Superior temporal gyrus (tissue), 1 donor: Measurements from ENCODE around the gene CBX6.

Experiments used
- DNase-seq: peaks from one replicate; pipeline ENCODE4 v3.0.0-alpha.2; 2016; ENCODE audit errors: extremely low spot score

The CBX6 gene

DNA sequence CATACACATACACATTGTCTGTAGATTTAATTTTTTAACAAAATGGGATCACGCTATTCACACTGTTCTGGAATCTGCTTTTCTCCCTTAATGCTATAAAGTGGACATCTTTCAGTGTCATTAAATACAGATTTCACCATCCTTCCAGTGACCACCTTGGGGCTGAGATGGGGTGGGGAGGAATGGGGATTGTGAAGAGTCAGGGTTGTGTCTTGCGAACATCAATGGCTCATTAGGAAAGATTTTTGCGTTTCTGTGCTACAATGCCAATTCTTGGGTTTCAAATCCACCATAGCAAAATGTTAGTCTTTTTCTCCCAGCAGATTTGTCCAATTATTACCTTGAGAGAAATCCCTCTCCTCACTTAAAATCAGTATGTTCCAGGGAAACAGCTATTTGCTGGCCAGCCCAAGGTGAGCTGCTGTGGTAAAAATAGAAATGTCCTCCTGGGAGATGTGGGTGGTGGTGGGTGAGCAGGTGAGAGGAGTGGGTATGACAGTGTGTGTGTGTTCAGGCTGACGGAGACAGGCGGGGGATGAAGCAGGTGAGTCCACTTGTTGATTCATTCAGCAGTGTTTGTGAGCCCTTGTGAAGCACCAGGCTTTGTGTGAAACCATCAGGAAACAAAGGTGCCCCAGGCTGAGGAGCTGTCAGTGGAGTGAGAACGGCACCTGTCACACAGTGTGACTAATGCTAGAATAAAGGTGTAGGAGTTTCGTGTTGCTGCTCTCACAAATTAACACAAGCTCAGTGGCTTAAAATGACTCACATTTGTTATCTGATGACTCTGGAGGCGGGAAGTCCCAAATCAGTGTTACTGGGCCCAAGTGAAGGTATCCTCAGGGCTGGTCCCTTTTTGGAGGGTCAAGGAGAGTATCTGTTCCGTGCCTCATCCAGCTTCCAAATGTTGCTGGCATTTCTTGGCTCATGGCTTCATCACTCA lies 1.7 kb upstream of the CBX6 start:
- DNase-seq = no peak

DNA sequence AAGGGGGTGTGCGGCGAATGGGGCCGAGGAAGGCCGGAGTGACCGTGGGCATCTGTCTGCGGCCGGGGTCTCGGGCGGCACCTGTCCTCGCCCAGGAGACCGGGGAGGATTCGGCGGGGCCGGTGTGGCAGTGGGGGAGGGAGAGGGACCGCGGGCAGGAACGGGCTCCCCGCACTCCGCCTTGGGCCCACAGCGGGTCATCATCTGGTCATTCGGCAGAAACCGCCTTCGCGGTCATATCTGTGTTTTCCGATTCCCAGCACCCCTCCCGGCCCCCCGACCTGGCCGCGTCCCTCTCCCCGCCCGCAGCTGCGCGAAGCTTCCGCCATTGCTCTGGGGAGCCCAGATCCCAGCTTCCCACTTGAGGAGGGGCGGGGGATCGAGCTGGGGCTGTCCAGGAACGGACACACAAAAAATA lies 824 bp upstream of the CBX6 start:
- DNase-seq = no peak

DNA sequence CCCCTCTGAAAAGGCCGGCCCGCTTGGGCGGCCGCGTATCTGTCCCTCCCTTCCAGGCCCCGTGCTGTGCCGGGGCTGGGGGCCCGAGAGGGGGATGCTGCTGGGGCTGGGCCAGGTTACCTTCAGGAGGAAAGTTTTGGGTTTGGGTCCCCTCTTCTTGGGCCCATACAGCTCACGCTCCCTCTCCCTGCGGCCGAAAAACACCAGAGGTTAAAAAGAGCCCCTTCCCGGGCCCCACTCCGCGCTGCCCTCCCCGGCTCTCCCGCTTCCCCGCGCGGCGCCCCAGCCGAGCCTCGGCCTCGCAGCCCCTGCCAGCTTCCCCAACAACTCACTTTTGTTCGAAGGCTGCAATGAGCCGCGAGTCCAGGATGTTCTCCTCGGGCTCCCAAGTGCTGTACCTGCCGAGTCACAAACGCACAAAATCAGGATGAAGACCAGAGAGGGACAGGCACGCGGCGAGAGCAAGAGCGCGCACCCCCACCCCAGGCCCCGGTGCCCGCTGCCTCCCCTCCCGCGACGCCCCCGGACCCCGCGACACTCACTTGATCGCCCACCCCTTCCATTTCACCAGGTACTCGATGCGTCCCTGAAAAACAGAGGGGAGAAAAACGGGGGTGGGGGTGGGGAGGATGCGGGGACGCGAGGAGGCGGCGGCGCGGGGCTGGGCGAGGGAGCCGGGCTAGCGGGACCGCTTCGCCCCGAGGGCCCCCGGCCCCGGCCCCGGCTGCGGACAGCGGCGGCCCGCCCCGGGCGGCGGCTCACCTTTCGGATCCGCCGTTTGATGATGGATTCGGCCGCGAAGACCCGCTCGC lies 450 bp downstream of the CBX6 start:
- DNase-seq = no peak

DNA sequence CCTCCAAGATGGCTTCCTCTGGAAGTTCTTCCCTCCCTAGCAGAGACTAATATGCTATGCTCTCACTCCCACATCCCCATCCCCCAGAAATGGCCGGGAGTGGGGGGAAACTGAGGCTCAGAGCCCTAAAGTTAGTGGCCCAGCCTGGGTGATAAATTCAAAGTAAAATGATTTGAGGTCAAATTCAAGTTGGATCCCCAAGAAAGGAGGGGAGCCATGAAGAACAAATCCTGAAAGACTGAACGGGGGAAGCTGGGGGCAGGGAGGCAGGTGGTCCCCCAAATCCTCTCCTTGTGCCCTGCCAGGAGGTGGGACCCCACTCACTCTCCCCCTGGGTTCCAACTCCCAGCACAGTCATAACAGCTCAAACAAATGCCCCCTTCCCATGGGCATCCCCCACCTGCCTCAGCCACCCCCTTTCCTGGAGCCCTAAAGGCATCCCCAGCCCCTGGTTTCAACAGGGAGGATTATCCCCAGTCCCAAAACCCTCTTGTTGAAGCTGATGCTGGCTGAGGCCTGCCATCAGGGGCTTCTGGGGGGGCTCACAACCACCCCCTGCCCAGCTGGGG lies 1.1 kb downstream of the CBX6 start:
- no peak for DNase-seq

DNA sequence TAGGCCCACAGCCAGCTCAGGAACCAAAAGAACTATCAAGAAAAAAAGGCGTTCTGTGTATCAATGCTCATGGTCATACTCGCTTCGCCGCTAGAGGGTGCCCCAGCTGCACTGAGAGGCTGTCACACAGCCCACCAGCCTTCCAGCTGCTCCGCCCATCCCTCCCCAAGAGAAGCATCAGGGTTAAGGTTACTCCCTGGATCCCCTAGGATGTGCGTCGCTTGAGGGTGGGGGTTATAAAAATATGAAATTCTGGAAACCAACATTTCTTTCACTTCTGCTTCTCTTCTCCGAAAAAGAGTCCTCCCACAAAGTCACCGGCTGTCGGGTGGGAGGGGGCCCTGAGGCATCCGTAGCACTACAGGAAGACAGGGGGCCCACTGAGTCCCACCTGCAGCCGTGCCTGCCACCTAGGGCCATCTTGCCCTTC lies 1.7 kb downstream of the CBX6 start:
- DNase-seq = peak; percentile 90

DNA sequence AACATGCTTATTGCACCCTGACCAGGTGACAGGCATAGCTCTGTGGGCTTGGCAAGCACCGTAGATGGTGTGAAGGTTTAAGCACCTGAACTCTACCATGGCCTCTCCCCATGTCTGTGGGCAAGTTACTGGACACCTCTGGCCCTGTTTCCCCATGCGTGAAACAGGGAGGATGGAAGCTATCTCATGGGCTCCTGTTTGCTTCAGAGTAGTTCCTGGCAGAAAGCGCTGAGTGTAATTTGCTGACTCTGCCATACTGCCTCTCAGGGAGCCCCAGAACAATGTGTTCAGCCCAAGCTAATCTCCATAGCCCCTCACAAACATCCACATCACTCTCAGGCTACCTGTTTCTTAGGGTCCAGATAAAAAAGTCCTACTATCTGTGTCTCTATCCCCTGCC lies 2.4 kb downstream of the CBX6 start:
- DNase-seq = no peak

DNA sequence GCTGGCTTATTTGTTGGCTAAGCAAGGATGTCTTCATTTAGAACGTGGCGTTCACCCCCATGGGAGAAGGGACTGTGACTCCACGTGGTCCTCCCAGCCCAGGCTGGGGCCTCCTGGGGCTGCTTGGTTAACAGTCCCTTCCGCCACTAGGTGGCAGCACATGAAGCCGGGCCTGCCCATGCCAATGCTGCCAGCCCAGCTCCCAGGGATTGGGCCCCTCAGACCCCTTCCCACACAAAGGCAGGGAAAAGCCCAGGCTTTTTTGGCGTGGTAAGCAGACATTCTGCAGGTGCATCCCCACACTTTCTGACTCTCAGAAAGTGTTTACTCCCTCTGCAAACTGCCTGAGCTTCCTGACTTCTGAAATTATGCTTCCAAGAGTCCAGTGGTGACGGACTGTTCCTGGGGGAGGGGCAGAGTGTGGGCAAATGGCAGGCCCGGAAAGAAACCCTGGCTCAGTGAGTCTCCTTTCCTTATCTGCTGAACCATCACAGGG lies 3.1 kb downstream of the CBX6 start:
- peak; percentile 91 for DNase-seq

DNA sequence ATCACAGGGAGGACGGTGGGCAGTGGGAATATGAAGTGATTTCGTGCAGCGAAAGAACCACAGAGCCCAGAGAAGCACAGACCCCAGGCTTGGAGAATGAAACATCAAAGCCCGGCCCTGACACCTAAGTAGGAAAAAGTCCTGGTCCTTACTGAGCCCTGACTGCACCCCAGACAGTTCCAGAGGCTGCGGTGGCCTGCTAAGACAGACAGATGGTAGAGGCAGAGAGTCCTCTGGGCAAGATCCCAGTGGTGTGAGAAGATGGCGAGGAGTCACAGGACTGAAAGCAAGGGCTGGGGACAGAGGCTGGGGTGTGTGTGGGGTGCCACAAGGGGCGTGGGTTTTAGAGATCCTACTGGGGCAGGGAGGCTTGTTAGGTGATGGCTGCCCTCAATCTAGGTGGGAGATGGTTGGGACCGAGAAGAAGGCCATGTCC lies 3.7 kb downstream of the CBX6 start:
- peak; percentile 8 for DNase-seq

DNA sequence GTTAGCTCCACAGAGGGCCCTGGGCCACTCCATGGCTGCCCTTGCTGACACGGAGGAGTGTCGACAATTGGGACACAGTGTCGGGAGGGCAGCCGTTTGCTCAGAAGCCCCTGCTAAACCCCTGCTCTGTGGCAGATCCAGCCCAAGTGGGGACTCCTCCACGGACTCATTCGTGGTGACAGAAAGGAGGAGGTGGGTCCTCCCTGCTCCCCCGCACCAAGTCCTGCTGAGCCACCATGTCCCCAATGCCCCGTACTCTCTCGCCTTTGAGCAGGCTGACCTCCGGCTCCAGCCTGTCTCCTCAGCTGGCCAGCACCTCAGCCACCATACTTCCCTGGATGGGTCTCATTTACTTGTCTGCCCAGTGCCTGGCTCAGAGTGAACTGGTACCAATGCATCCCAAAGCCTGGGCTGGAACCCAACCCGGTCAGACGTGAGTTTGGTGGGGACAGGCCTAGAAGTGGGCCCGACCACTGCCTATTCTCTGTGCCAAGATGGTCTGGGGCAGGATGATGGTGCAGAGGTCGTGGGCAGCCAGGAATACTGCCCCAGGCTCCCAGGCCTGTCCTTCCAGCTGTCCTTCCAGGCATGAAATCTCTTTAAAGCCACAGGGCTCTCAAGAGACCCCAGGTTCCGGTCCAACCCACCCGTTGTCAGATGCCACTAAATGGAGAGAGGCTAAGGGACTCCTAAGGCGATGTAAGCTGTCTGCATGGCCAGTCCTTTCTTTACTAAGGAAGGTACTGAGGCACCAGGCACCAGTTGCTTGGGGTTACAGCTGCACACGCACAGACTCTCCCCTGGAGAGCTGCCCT lies 4.3 kb downstream of the CBX6 start:
- peak; percentile 6 for DNase-seq

DNA sequence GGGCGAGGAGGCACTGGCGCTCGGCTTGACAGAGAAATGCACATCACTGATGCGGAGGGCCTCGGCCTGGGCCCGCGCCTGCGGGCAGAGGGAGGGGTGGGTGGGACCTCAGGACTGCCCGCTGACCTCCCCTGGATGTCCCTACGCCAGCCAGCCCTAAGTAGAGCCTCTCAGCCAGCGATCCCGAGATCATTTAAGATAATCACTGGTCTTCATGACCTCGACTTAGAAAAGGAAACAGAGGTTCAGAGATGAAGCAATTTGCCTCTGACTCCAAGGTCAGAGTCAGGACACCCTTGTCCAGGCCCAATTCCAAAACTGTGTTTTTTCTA lies 4.9 kb downstream of the CBX6 start:
- DNase-seq = no peak

DNA sequence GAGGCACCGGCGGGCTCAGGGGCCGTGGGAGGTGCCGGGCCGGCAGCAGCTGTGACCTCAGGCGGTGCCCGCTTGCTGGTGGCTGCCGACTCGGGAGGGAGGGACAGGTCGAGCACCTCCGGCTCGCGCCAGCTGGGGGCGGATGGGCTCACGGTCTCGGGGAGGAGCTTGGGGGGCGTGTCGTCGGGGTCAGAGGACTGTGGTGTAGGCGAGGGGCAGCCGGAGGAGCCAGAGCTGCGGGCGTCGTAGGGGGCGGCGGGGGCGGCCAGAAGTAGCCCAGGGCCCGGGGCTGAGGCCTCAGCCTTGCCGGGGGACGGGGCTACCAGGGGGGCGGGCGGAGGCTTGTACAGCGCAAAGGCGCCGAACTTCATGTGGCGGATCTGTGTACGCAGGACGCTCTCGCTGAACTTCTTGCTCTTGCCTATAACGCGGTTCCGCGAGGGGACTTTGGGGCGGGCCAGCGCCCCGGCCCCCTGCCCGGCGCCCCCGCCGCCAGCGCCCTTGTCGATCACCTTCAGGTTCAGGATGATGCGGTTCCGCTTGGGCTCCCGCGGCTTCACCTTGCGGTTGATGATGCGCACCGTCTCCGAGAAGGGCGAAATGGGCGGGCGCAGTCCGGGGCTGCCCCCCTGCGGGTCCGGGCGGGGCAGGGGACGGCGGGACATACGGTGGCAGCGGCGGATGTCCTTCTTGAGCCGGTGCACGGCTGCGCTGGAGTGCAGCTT lies 5.5 kb downstream of the CBX6 start:
- DNase-seq = no peak

DNA sequence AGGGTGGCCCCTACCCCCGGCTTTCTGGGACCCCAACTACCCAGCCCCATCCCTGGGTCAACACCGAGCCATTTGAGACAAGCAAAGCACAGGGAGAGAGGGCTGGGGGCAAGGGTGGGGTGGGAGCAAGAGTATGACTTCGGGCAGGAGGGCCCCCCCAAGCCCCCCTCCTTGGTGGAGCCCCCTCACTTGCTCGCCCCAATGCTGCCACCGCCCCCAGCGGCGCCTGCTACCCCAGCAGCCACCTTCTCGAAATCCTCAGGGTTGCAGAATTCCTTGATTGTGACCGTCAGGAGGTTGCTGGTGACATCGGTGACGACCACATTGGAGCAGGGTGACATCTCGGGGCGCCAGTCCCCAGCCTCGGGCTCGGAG lies 6.0 kb downstream of the CBX6 start:
- no peak for DNase-seq

DNA sequence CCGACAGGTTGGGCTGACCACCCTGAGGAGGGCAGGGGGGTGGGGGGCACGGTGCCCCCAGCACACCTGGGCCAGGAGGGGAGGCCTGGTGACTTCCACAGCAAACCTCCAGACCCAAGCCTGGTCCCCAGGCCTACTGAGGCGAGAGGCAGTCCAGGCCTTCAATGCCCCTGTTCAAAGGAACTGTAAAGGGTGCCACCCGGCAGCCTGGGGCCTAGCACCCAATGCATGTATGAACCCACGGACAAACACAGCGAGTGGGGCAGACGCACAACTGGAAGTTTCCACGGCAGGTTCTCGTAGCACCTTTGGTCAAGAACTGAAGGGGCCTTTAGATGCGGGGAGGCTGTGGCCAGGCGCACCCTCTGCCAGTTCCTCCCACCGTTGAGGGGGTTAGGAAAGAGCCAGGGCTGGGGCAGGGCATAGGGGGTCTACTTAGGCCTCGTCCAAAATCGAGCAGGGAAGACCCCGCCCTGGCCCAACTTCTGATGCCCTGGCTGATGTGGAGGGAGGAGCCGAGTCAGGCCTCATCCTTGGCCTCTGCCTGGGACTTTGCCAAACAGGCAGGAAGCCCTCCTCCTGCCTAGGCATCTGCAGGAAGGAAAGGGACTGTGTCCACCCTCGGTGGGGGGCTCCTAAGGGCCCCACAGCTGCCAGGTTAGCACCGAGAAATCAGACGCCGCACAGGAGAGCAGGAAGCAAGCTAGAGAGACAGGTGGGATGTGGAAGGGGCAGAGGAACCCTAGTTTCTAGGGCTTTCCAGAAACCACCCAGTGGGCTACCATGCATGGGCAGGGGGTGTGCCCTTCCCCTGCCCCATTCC lies 6.6 kb downstream of the CBX6 start:
- no peak for DNase-seq

DNA sequence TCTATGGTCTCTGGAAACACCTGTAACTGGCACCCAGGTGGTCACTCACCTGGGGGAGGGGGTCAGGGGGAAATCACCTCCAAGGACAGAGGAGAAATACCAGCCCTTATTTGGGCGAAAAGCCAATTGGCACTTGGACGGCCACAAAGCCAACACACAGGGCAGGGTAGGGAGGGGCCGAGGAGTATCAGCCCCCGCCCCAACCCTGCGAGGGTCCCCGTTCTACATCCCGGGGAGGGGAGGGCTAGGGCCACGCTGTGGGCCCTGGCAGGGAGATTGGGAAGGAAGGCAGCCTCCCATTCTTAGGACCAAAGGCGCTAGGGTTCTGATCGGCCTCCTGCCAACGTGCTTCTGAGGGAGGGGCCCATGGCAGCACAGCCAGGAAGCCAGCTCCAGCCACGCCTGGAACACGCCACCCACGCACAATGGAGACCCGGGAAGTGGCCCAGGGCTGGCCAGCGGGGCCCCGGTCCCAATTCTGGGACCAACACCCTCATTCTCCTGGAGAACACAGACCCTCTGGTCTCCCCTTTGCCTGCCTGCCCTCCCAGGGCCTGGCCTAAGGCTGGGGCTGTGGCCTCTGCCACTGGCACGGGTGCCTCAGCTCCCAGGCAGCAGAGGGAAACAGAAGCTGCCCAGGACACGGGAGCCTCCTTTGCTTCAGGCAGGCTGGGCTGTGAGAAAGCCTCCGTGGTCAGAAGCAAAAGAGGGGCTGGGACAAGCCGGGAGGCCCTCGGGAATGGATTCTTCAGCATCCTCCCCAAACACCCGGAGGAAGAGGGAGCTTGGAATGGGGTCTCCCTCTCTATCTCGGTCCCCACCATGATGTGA lies 7.4 kb downstream of the CBX6 start:
- DNase-seq = no peak

DNA sequence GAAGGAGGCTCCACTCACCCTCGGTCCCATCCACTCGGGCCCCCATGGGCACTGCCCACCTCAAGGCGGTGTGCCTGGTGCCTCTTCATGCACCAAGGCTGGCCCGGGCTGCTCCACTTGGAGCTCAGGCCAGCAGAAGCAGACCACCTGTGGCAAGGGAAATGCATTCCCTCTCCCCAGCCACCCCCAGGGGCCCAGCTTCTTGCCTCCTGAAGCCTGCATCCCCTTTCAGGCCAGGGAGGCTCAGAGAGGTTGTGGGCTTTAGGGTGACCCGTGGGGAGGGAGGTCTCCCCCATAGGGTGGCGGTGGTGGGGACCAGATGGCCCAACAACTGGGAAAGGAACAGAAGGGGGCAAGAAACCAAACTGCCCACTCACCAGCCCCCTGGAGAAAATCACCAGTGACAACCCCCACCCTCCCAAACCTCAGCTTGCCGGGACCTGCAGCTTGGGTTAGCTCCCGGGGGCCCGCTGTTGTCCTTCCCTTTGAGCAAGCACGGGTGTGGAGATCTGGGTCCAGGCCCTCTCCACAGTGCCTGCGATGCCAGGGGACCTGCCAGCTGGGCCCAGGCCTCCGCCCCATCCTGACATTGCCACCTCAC lies 8.4 kb downstream of the CBX6 start:
- no peak for DNase-seq

DNA sequence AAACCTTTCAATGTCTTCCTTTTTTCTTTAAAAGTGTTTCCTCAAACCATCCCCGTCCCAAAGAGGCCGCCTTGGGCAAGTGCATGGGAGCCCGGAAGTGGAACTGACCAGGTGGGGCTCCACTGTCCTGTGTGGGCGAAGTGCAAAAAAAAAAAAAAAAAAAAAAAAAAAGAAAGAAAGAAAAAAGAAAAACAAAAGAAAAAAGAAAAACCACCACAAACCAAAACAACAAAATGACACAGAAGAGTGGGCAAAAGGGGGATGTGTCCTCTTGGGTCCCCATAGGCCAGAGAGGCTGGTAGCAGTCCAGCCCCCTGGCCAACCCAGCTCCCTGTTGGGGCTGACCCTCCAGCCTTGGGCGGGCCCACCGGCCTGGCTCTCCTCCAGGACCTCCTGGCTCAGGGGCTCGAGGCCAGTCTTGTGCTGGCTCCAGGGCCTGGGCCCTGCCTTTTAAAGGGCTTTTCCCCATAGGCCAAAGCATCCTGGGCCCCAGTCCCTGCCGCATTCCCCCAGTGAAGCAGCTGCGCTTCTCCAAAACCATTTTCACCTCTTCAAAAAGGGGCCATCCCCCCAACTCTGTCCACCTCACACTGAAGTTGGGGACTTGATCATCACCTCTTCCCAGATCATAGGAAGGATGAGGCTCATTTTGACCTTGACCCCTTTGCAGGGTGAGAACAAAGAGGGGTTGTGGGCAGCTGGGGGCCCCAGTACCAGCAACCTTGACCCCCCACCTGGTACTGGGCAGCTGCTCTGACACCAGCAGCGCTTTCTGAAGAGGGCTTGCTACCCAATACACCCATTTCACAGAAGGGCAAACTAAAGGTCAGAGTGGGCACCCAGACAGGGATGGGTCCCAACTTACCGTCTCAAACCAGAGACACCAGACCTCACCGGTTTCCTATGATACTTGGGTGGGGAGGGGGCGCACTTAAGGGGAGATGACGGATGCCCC lies 9.4 kb downstream of the CBX6 start:
- DNase-seq = no peak

DNA sequence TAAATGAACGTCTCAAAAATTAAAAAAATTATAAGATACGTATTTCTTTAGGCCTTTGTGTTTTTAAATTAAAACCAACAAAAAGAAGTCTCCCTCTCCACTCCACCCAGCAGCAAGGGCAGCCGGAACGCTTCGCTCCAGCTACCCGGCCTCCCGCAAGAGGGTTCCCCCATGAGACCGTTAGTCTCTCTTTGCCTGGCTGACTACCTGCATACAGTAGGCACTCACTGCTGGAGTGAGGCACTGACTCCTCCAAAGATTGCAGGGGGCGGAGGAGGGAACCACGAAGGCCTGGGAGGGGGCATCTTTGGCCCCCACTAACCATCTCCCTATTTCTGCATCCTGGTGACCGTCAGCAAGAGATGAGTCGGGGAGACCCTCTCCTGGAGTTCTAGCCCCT lies 10.1 kb downstream of the CBX6 start:
- no peak for DNase-seq
